ENCODE data around the gene OTOS.

Gene OTOS

GRCh38 chr2:240111253-240111652 lies 29.2 kb downstream of the OTOS start:
- peak; percentile 59 for DNase-seq

- DNase-seq = no peak
Measured at GRCh38 chr2:240109386-240109785, 31.1 kb downstream of the OTOS start.

- no peak for DNase-seq
Measured at GRCh38 chr2:240107477-240107796, 33.0 kb downstream of the OTOS start.

- no peak for DNase-seq
Measured at GRCh38 chr2:240106765-240107476, 33.5 kb downstream of the OTOS start.

- DNase-seq = no peak
Measured at GRCh38 chr2:240105982-240106381, 34.5 kb downstream of the OTOS start.

- no peak for DNase-seq
Measured at GRCh38 chr2:240103136-240103535, 37.3 kb downstream of the OTOS start.

GRCh38 chr2:240098349-240098748 lies 42.1 kb downstream of the OTOS start:
- no peak for DNase-seq

GRCh38 chr2:240095556-240096523 lies 44.6 kb downstream of the OTOS start:
- DNase-seq = peak; percentile 23

GRCh38 chr2:240089306-240089705 lies 51.2 kb downstream of the OTOS start:
- no peak for DNase-seq
